Gastroesophageal sphincter (tissue), 4 donors: ENCODE measurements around the gene BLOC1S6. TPM values are rescaled to one million over a fixed set of nuclear protein-coding genes. Genes with fewer than 3 reads are reported as not detected.

Source experiments
- ATAC-seq: fragments of 150-250 bp; one replicate; pipeline ENCODE4 v1.9.1; 2016; ENCODE audit warnings: mild to moderate bottlenecking, moderate library complexity
- H3K27ac ChIP-seq, 4 donors: fragments of 200-600 bp; sonication (generic) in 3 of 4; 1 replicate in 3 of 4; 2 replicates in 1 of 4; pipeline ENCODE4 v1.5.1; 2016 to 2019
- H3K27me3 ChIP-seq: fragments of 200-600 bp; sonication (generic); one replicate; pipeline ENCODE4 v1.5.1; 2019
- H3K36me3 ChIP-seq, 2 donors: fragments of 200-600 bp; sonication (generic); one replicate each; pipeline ENCODE4 v1.5.1; 2019; ENCODE audit warnings: control low read depth in 1 of 2
- H3K4me1 ChIP-seq, 3 donors: fragments of 200-600 bp; sonication (generic); 1 replicate in 2 of 3; 2 replicates in 1 of 3; pipeline ENCODE4 v1.5.1; 2016 to 2019; ENCODE audit warnings: control low read depth in 2 of 3
- H3K4me3 ChIP-seq, 2 donors: fragments of 200-600 bp; sonication (generic); one replicate each; pipeline ENCODE4 v1.5.1; 2019; ENCODE audit warnings: mild to moderate bottlenecking in 1 of 2, moderate library complexity in 1 of 2
- H3K9me3 ChIP-seq, 3 donors: fragments of 200-600 bp; sonication (generic); one replicate each; pipeline ENCODE4 v1.5.1; 2017 to 2019; ENCODE audit warnings: control low read depth in 2 of 3
- CTCF ChIP-seq, 4 experiments: fragments of 200-600 bp in 2 of 4; fragments of 450-650 bp in 2 of 4; sonication (generic) in 1 of 4; IDR thresholded peaks; one replicate each; pipeline ENCODE4 v1.5.1; 2017 to 2019; ENCODE audit warnings: antibody characterized with exemption in 4 of 4, mild to moderate bottlenecking in 2 of 4, moderate library complexity in 2 of 4
- EP300 ChIP-seq: sonication (generic); formaldehyde crosslinking; IDR thresholded peaks from one replicate; pipeline ENCODE4 v1.6.1; 2017; ENCODE audit warnings: antibody characterized with exemption, mild to moderate bottlenecking
- POLR2A ChIP-seq, 2 donors: fragments of 450-650 bp; IDR thresholded peaks; one replicate each; pipeline ENCODE4 v1.6.1; 2017; ENCODE audit warnings: antibody characterized with exemption in 2 of 2, mild to moderate bottlenecking in 2 of 2, moderate library complexity in 1 of 2
- POLR2AphosphoS5 ChIP-seq: sonication (generic); formaldehyde crosslinking; IDR thresholded peaks from one replicate; pipeline ENCODE4 v1.6.1; 2017; ENCODE audit warnings: antibody characterized with exemption
- WGBS, 2 donors: methylation state at CpG; one replicate each; pipeline ENCODE4 v1.1.5; 2018; ENCODE audit warnings: low coverage in 1 of 2; 5-methylcytosine and 5-hydroxymethylcytosine counted together
- small RNA-seq, 4 donors: library from RNA; depleted of rRNA; stranded (forward); fragments of <200 nt; gene quantifications; one replicate each; pipeline ENCODE3, GENCODE V24; 2016
- total RNA-seq, 4 donors: library from RNA; depleted of rRNA; stranded (reverse); fragments of >200 nt; gene quantifications; one replicate each; pipeline ENCODE4 v1.1.0, GENCODE V29; 2016

The BLOC1S6 gene
- total RNA-seq, 4 donors from 2014 or later: 43.7 to 87.8 (median 54.3) TPM

GRCh38 chr15:45657254-45657653, 70.1 kb downstream of the BLOC1S6 start:
- TF ChIP-seq POLR2AphosphoS5 (no peak), CTCF (IDR thresholded peaks at IDR 0.05) (no peak), POLR2A (IDR thresholded peaks at IDR 0.05) (no peak), EP300 (no peak)
- ATAC-seq: no peak
- Histone ChIP-seq H3K9me3 (no peaks in the 10 kb centered on the region), H3K36me3 (peaks cover 0 to 20% of the 10 kb centered on the region in 2 donors), H3K27ac (no peak overlapping the region), H3K4me3 (no peak overlapping the region), H3K4me1 (peaks cover 2 to 56% (median 18%) of the 10 kb centered on the region in 3 donors), H3K27me3 (no peaks in the 10 kb centered on the region)
- 80 to 100% methylated on average over 2 of the region's 2 CpGs for WGBS, 2 donors

- Histone ChIP-seq H3K36me3 (peaks cover 0 to 27% of the 10 kb centered on the region in 2 donors), H3K4me3 (no peak overlapping the region), H3K27me3 (no peaks in the 10 kb centered on the region), H3K4me1 (peaks cover 2 to 56% (median 18%) of the 10 kb centered on the region in 3 donors), H3K9me3 (no peaks in the 10 kb centered on the region), H3K27ac (no peak overlapping the region)
- WGBS, 2 donors: 43 to 82% methylated on average over 3 to 5 of the region's 8 CpGs
- ATAC-seq: no peak
- TF ChIP-seq POLR2AphosphoS5 (no peak), POLR2A (IDR thresholded peaks at IDR 0.05) (no peak), EP300 (no peak), CTCF (IDR thresholded peaks at IDR 0.05) (no peak)
Observed at GRCh38 chr15:45657764-45658545, 70.8 kb downstream of the BLOC1S6 start.

Small RNAs within 50 kb of the gene (small RNA-seq; reads per million reads assigned to genes)
- 0 reads per million in 4 donors for gene DPPA5P2
- 0 reads per million in 4 donors for gene RF00019

Other genes with a start within 250 kb of the BLOC1S6 start
- gene GATM, start 208.8 kb upstream of the BLOC1S6 start, total RNA-seq: 10 to 100 TPM; 15.4 to 38.3 (median 25.4) TPM
- gene SLC30A4, start 64.6 kb upstream of the BLOC1S6 start, total RNA-seq: 10 to 100 TPM in 3 of 4 donors, 1 to 10 TPM in 1; 9.7 to 14.6 (median 12.2) TPM
- 10 to 100 TPM; 66.6 to 96.3 (median 87.1) TPM for gene SQOR, start 47.6 kb downstream of the BLOC1S6 start, total RNA-seq